PC-3 (cell line): ENCODE measurements around the gene RBPJ. TPM values are rescaled to one million over a fixed set of nuclear protein-coding genes. Genes with fewer than 3 reads are reported as not detected.

Experiments used
- ATAC-seq: fragments of 200-7000 bp; cut with Tn5 transposase; 2 replicates; pipeline ENCODE4 v1.9.1; 2020; ENCODE audit warnings: mild to moderate bottlenecking, moderate library complexity
- BruUV-seq: library from RNA; stranded (reverse); fragments of 400-500 nt; replicated peaks from 2 replicates; lab custom pipeline; 2021; lab: Mats Ljungman, UMichigan
- CTCF ChIA-PET: fragments of 300-600 bp; sonication (Branson Sonifier 250); formaldehyde crosslinking; loops from one replicate; lab custom pipeline; 2022; ENCODE audit warnings: antibody characterized with exemption; lab: Charles Lee
- POLR2A ChIA-PET: fragments of 300-600 bp; sonication (Branson Sonifier 250); formaldehyde crosslinking; loops from one replicate; lab custom pipeline; 2022; ENCODE audit warnings: antibody characterized with exemption; ENCODE audit not compliant: unreplicated experiment; lab: Charles Lee
- DNase-seq: peaks from one replicate; pipeline ENCODE4 v3.0.0-alpha.2; 2015
- H2AFZ ChIP-seq: fragments of 300-600 bp; sonication (generic); 2 replicates; pipeline ENCODE4 v1.6.0; 2016; ENCODE audit warnings: antibody characterized with exemption, low read length
- H3F3A ChIP-seq: fragments of 300-600 bp; sonication (generic); one replicate; pipeline ENCODE4 v1.6.0; 2017; ENCODE audit warnings: antibody characterized with exemption, low read length, control low read depth, mild to moderate bottlenecking; ENCODE audit not compliant: unreplicated experiment
- H3K27ac ChIP-seq: fragments of 300-600 bp; sonication (generic); 2 replicates; pipeline ENCODE4 v1.5.1; 2016; ENCODE audit warnings: mild to moderate bottlenecking, low read length
- H3K27me3 ChIP-seq: fragments of 300-600 bp; sonication (generic); 2 replicates; pipeline ENCODE4 v1.6.1; 2016; ENCODE audit warnings: low read length, mixed read lengths
- H3K36me3 ChIP-seq: fragments of 300-600 bp; sonication (generic); 2 replicates; pipeline ENCODE4 v1.6.1; 2016; ENCODE audit warnings: low read depth, mixed run types, low read length, mixed read lengths
- H3K4me1 ChIP-seq: fragments of 300-600 bp; sonication (generic); 2 replicates; pipeline ENCODE4 v1.5.1; 2016; ENCODE audit warnings: low read length; ENCODE audit not compliant: insufficient read depth
- H3K4me2 ChIP-seq: fragments of 300-600 bp; sonication (generic); 2 replicates; pipeline ENCODE4 v1.6.0; 2016; ENCODE audit warnings: low read length
- H3K4me3 ChIP-seq: fragments of 300-600 bp; sonication (generic); 2 replicates; pipeline ENCODE4 v1.5.1; 2016; ENCODE audit warnings: mild to moderate bottlenecking, low read length, mixed read lengths
- H3K79me2 ChIP-seq: fragments of 300-600 bp; sonication (generic); 2 replicates; pipeline ENCODE4 v1.6.1; 2017; ENCODE audit warnings: low read length, mixed read lengths
- H3K9ac ChIP-seq: fragments of 300-600 bp; sonication (generic); 2 replicates; pipeline ENCODE4 v1.6.0; 2016; ENCODE audit warnings: mild to moderate bottlenecking, low read length
- H3K9me2 ChIP-seq: fragments of 300-600 bp; sonication (generic); replicated peaks from 2 replicates; pipeline ENCODE4 v1.6.1; 2016; ENCODE audit warnings: mixed run types, low read length, mixed read lengths
- H3K9me3 ChIP-seq: fragments of 300-600 bp; sonication (generic); 2 replicates; pipeline ENCODE4 v1.6.1; 2016; ENCODE audit warnings: low read length, mixed read lengths
- H4K20me1 ChIP-seq: fragments of 300-600 bp; sonication (generic); 2 replicates; pipeline ENCODE4 v1.6.1; 2016; ENCODE audit warnings: low read length, mixed read lengths
- EZH2 ChIP-seq: fragments of 300-600 bp; sonication (generic); IDR thresholded peaks from one replicate; pipeline ENCODE4 v1.6.1; 2017; ENCODE audit warnings: antibody characterized with exemption, mild to moderate bottlenecking, low read length; ENCODE audit not compliant: unreplicated experiment
- EZH2phosphoT487 ChIP-seq: fragments of 300-600 bp; sonication (generic); IDR thresholded peaks from 2 replicates; pipeline ENCODE4 v1.6.1; 2018; ENCODE audit warnings: mild to moderate bottlenecking, antibody characterized with exemption, low read length, borderline replicate concordance
- intact Hi-C: fragments of 100-400 bp; cut with micrococcal nuclease; formaldehyde crosslinking; loops from 2 replicates; pipeline ENCODE4 v1.9.0; 2023
- total RNA-seq: library from RNA; depleted of rRNA; stranded (reverse); fragments of >200 nt; gene quantifications from 2 replicates; pipeline ENCODE4 v1.2.3, GENCODE V29; 2014
- TF ChIP-seq, protein P1 (sequence below): fragments of 300-600 bp; sonication (generic); conservative IDR thresholded peaks from 2 replicates; pipeline ENCODE4 v1.5.1; 2017; ENCODE audit warnings: antibody characterized with exemption, low read depth, mild to moderate bottlenecking, low read length

RBPJ gene
- total RNA-seq, 1 experiment from 2014 or later = 39.1 TPM

- Histone ChIP-seq H3K27ac (no peak overlapping the region), H3K4me1 (peaks cover 17% of the 10 kb centered on the region), H3F3A (no peaks in the 10 kb centered on the region), H3K4me2 (no peak overlapping the region), H3K36me3 (no peaks in the 10 kb centered on the region), H3K9ac (no peak overlapping the region), H2AFZ (no peak overlapping the region), H3K9me2 (no peaks in the 10 kb centered on the region), H3K9me3 (no peaks in the 10 kb centered on the region), H4K20me1 (peaks cover 59% of the 10 kb centered on the region), H3K79me2 (peaks cover 99% of the 10 kb centered on the region), H3K27me3 (no peaks in the 10 kb centered on the region), H3K4me3 (no peak overlapping the region)
- TF ChIP-seq, protein P1, sequence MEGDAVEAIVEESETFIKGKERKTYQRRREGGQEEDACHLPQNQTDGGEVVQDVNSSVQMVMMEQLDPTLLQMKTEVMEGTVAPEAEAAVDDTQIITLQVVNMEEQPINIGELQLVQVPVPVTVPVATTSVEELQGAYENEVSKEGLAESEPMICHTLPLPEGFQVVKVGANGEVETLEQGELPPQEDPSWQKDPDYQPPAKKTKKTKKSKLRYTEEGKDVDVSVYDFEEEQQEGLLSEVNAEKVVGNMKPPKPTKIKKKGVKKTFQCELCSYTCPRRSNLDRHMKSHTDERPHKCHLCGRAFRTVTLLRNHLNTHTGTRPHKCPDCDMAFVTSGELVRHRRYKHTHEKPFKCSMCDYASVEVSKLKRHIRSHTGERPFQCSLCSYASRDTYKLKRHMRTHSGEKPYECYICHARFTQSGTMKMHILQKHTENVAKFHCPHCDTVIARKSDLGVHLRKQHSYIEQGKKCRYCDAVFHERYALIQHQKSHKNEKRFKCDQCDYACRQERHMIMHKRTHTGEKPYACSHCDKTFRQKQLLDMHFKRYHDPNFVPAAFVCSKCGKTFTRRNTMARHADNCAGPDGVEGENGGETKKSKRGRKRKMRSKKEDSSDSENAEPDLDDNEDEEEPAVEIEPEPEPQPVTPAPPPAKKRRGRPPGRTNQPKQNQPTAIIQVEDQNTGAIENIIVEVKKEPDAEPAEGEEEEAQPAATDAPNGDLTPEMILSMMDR = peak; percentile 75
- TF ChIP-seq EZH2phosphoT487 (no peak), EZH2 (no peak)
- intact Hi-C loops = loop anchor here (1.0 kb wide), 1 partner anchor 80 kb away; no protein-coding TSS in a partner anchor
- DNase-seq (peak; percentile 75), ATAC-seq (peak; percentile 79)
- ChIA-PET POLR2A (no interaction called here), CTCF (interaction anchor here (0.5 to 1.4 kb wide), 3 partner anchors 56 to 246 kb away, joined by 3 to 8 read pairs (median 4); no protein-coding TSS in a partner anchor)
- no TSS peak for BruUV-seq
Measured at GRCh38 chr4:26330186-26330787, 9.5 kb downstream of the RBPJ start.

DNA sequence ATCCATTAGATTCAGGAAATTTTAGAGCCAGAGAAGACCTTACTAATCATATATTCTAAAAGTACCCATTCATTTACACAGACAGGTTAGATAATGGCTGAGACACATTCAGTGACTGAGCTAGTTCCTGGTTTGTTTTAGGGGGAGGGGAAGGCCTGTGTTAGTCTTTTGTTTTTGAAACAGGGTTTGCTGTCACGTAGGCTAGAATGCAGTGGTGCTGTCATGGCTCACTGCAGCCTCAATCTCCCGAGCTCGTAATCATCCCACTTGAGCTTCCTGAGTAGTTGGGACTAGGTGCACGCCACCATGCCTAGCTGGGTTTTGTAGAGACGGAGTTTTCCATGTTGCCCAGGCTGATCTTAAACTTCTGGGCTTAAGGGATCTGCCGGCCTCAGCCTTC, 10.1 kb downstream of the RBPJ start:
- H3K9me2 ChIP-seq = no peaks in the 10 kb centered on the region
- BruUV-seq = no TSS peak

More for the DNA sequence above, 10.1 kb downstream of the RBPJ start:
- DNase-seq = no peak
- ATAC-seq = no peak
- no peak overlapping the region for H3K27ac ChIP-seq
- H3K4me2 ChIP-seq = no peak overlapping the region
- H4K20me1 ChIP-seq = peaks cover 55% of the 10 kb centered on the region
- H3K9ac ChIP-seq = no peak overlapping the region
- H3K4me1 ChIP-seq = peaks cover 10% of the 10 kb centered on the region
- H2AFZ ChIP-seq = no peak overlapping the region
- H3K9me3 ChIP-seq = no peaks in the 10 kb centered on the region
- peaks cover 99% of the 10 kb centered on the region for H3K79me2 ChIP-seq
- intact Hi-C loops = loop anchor here (1.0 kb wide), 1 partner anchor 79 kb away; no protein-coding TSS in a partner anchor
- TF ChIP-seq EZH2 (no peak), EZH2phosphoT487 (no peak)
- TF ChIP-seq, protein P1 = no peak
- no peak overlapping the region for H3K4me3 ChIP-seq
- ChIA-PET POLR2A (no interaction called here), CTCF (interaction anchor here (0.5 to 1.4 kb wide), 3 partner anchors 55 to 247 kb away, joined by 3 to 8 read pairs (median 4); no protein-coding TSS in a partner anchor)
- H3F3A ChIP-seq = no peaks in the 10 kb centered on the region
- H3K36me3 ChIP-seq = no peaks in the 10 kb centered on the region
- no peaks in the 10 kb centered on the region for H3K27me3 ChIP-seq
